HG02970 (cell line): Measurements from ENCODE around the gene GGT7.

Experiments
- ATAC-seq: cut with Tn5 transposase; IDR thresholded peaks from one replicate; pipeline ENCODE4 v1.9.1; 2021; ENCODE audit warnings: mild to moderate bottlenecking, moderate library complexity, moderate number of reproducible peaks; ENCODE audit not compliant: unreplicated experiment, low FRiP score

GGT7 gene

GRCh38 chr20:34797012-34797995, 75.4 kb downstream of the GGT7 start:
- no peak for ATAC-seq
